Psoas muscle (tissue), 8 donors: Measurements from ENCODE around the gene C1QTNF6. TPM values are rescaled to one million over a fixed set of nuclear protein-coding genes. Genes with fewer than 3 reads are reported as not detected.

Experiments
- ATAC-seq, 4 donors: fragments of 200-7000 bp; cut with Tn5 transposase; one replicate each; pipeline ENCODE4 v1.9.1; 2020; ENCODE audit warnings: moderate library complexity in 3 of 4, mild to moderate bottlenecking in 2 of 4
- DNase-seq, 2 donors: peaks; one replicate each; pipeline ENCODE4 v3.0.0-alpha.2; 2020
- H3K27ac ChIP-seq: fragments of 200-600 bp; one replicate; pipeline ENCODE4 v1.8.0; 2022
- H3K27me3 ChIP-seq, 3 donors: fragments of 200-600 bp in 1 of 3; one replicate each; pipeline versions ENCODE4 v1.6.1 to v1.8.0; 2013 to 2022; ENCODE audit warnings: low read length in 2 of 3, mild to moderate bottlenecking in 2 of 3, moderate library complexity in 1 of 3; ENCODE audit not compliant: insufficient read depth in 3 of 3
- H3K36me3 ChIP-seq, 2 donors: fragments of 200-600 bp in 1 of 2; one replicate each; pipeline versions ENCODE4 v1.6.1 to v1.8.0; 2013 to 2022; ENCODE audit warnings: low read depth in 1 of 2, mild to moderate bottlenecking in 1 of 2, moderate library complexity in 1 of 2; ENCODE audit not compliant: insufficient read depth in 1 of 2
- H3K4me1 ChIP-seq: fragments of 200-600 bp; one replicate; pipeline ENCODE4 v1.8.0; 2022
- H3K4me3 ChIP-seq: fragments of 200-600 bp; one replicate; pipeline ENCODE4 v1.8.0; 2022; ENCODE audit warnings: mild to moderate bottlenecking
- H3K9me3 ChIP-seq: fragments of 200-600 bp; one replicate; pipeline ENCODE4 v1.8.0; 2022
- CTCF ChIP-seq: fragments of 200-600 bp; IDR thresholded peaks from one replicate; pipeline ENCODE4 v1.8.0; 2022; ENCODE audit warnings: antibody characterized with exemption
- WGBS, 3 donors: extraction: QIAGEN DNeasy Blood & Tissue Kit; methylation state at CpG; one replicate each; pipeline versions ENCODE4 v1.1.6 to v1.1.7; 2013; 5-methylcytosine and 5-hydroxymethylcytosine counted together
- intact Hi-C, 2 donors: fragments of 100-400 bp; cut with DNase I; formaldehyde crosslinking; loops; one replicate each; pipeline versions ENCODE4 v1.11.0 to v1.14.2; 2022
- polyA plus RNA-seq, 3 donors: library from polyadenylated mRNA; stranded (reverse); fragments of 200-250 nt; gene quantifications; one replicate each; pipeline ENCODE4 v1.2.3, GENCODE V29; 2013
- total RNA-seq, 4 donors: library from RNA; stranded (reverse); fragmentation: NEBNext Ultra II Directional in 2 of 4; extraction: Animal tissue kit (Norgen Biotek cat#: 25700) in 2 of 4; gene quantifications; one replicate each; pipeline versions ENCODE4 v1.2.1 to v1.2.4, GENCODE V29; 2021 to 2023
- donor health status: healthy with polysubstance abuse.
- donor health status: DM: no; HTN: no; CAD: no; lungs with moderate emphysema.
- donor health status: Bipolar disorder and iron deficiency.
- donor health status: healthy.
- donor health status: DM: yes; HTN: yes; CAD: no.
- donor health status: DM: no; HTN: no; CAD: no.
- donor health status: DM: no; HTN: no; CAD: no.
- donor health status: DM: yes; HTN: yes; CAD: no.

The C1QTNF6 gene
- total and polyA plus RNA-seq, 7 donors, result 0.66 to 8.2 (median 1.0) TPM

- ATAC-seq, result no peak
- peaks cover 25% of the 10 kb centered on the region for H3K4me1 ChIP-seq
- 55 to 86% (median 84%) methylated on average over 4 of the region's 4 CpGs for WGBS, 3 donors
- no peaks in the 10 kb centered on the region for H3K9me3 ChIP-seq
- H3K27me3 ChIP-seq, result peaks cover 0 to 2% (median 0%) of the 10 kb centered on the region in 3 donors
- no peak overlapping the region for H3K27ac ChIP-seq
- no peak overlapping the region for H3K4me3 ChIP-seq
- DNase-seq, result no peak
- intact Hi-C loops, result no loop called here
- TF ChIP-seq CTCF, result no peak
- no peaks in the 10 kb centered on the region for H3K36me3 ChIP-seq
Measured at GRCh38 chr22:37181681-37182080, 6.4 kb downstream of the C1QTNF6 start.

- Histone ChIP-seq H3K4me1 (peaks cover 27% of the 10 kb centered on the region), H3K27me3 (peaks cover 0 to 2% (median 0%) of the 10 kb centered on the region in 3 donors), H3K36me3 (no peaks in the 10 kb centered on the region), H3K4me3 (no peak overlapping the region), H3K27ac (no peak overlapping the region), H3K9me3 (no peaks in the 10 kb centered on the region)
- no peak for TF ChIP-seq CTCF
- no peak for ATAC-seq
- WGBS, 3 donors, result 86 to 88% (median 87%) methylated on average over 14 to 15 of the region's 15 CpGs
- peak; percentile 8 to 30 for DNase-seq
- intact Hi-C loops, result no loop called here
Measured at GRCh38 chr22:37180531-37181231, 7.4 kb downstream of the C1QTNF6 start.

- Histone ChIP-seq H3K27me3 (peaks cover 0 to 4% (median 4%) of the 10 kb centered on the region in 3 donors), H3K4me1 (peaks cover 27% of the 10 kb centered on the region), H3K9me3 (no peaks in the 10 kb centered on the region), H3K4me3 (no peak overlapping the region), H3K36me3 (no peaks in the 10 kb centered on the region), H3K27ac (peak overlapping the region; percentile 73)
- TF ChIP-seq CTCF, result no peak
- ATAC-seq, result no peak
- WGBS, 3 donors, result 81 to 85% (median 83%) methylated on average over 31 of the region's 31 CpGs
- intact Hi-C loops, result no loop called here
- peak in 1 of 2 donors; percentile 57 for DNase-seq
Measured at GRCh38 chr22:37179622-37180420, 8.2 kb downstream of the C1QTNF6 start.

GRCh38 chr22:37179126-37179470, 8.9 kb downstream of the C1QTNF6 start:
- peak; percentile 14 to 52 for DNase-seq
- Histone ChIP-seq H3K36me3 (no peaks in the 10 kb centered on the region), H3K4me1 (peaks cover 27% of the 10 kb centered on the region), H3K4me3 (no peak overlapping the region), H3K9me3 (no peaks in the 10 kb centered on the region), H3K27ac (peak overlapping the region; percentile 73), H3K27me3 (peaks cover 0 to 11% (median 4%) of the 10 kb centered on the region in 3 donors)
- TF ChIP-seq CTCF, result no peak
- 35 to 57% (median 49%) methylated on average over 10 of the region's 10 CpGs for WGBS, 3 donors
- intact Hi-C loops, result no loop called here
- ATAC-seq, result peak; percentile 41 to 71 (median 50)
